ENCODE data around the gene TTBK2.
"Not testable (repeated sequence)": the region's sequence is repeated elsewhere in the genome, so short reads cannot be mapped to it uniquely, and the experiment has no call there.

Gene TTBK2

GRCh38 chr15:42820811-42821210 is 99.8 kb downstream of the TTBK2 start:
- DNase-seq = peak in 1 of 3 donors; percentile 2

DNA sequence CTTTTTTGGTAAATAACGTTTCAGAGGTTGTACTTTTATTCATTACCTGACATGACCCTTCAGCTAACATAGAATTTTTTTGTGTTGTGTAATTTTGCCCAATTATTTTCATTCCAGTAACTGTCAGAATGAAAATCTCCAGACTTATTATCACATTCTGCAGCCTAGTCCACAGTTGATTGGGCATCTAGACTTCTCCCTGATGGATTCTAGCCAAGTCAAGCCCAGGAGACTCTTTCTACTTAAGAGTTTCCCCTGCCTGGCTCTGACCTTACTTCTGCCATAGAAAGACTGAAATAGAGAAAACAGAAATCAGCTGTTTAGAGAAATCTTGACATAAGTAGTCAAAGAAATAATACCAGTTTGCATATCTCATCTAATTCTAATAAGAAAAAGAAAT is 100.8 kb downstream of the TTBK2 start:
- no peak for DNase-seq

DNA sequence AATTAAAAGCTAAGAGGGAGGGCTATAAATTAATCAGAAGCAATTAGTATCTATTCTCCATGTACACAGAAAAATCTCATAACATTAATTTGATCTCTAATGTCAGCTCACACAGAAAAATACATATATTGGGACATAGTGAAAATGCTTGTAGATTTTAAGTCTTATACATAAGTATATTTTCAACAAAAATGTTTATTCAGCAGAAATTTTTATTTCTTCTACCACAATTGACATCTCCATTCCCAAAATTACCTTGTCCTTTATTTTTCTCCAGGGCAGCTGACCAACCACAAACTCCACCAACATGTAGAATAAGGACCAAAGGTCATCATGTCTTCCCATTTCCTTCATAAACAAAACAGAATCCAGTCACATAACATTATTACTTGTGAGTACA is 109.1 kb downstream of the TTBK2 start:
- no peak for DNase-seq

- no peak for DNase-seq
Measured at GRCh38 chr15:42808913-42809312, 111.7 kb downstream of the TTBK2 start.

DNA sequence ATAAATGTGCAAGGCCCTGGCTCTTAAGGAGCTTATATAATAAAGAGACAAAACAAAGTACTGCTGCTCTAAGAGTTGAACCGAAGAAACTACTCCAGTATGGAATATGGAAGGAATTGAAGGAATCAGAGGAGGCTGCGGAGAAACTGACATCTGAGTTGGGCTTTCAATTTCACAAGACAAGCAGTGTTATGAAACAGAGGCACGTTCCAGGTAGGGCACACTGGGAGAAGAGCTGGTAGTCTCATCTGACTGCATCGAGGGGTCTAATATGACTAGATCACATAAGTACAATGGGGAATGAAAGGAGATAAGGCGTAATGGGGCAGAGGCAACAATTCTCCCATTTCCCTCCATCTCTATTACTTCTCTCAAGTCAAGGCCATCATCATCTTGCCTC is 115.3 kb downstream of the TTBK2 start:
- no peak for DNase-seq

- no peak for DNase-seq
Measured at GRCh38 chr15:42804739-42805138, 115.8 kb downstream of the TTBK2 start.

DNA sequence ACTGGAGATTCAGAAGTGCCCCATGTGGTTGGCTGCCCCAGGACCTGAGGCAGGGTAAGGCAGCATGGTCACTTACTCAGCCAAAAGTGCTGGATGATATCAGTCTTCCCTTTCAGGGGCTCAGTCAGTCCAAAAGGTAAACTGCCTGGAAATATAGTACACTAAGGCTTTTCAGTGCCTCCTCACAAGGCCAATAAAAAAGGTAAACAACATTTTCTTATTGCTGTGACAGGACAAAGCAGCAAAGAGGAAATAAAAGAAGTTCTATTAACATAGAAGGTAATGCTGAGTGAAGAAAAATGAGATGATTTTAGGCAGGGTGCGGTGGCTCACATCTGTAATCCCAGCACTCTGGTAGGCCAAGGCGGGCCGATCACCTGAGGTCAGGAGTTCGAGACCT is 117.1 kb downstream of the TTBK2 start:
- DNase-seq = no peak

- no peak for DNase-seq
Measured at GRCh38 chr15:42802168-42802567, 118.4 kb downstream of the TTBK2 start.

DNA sequence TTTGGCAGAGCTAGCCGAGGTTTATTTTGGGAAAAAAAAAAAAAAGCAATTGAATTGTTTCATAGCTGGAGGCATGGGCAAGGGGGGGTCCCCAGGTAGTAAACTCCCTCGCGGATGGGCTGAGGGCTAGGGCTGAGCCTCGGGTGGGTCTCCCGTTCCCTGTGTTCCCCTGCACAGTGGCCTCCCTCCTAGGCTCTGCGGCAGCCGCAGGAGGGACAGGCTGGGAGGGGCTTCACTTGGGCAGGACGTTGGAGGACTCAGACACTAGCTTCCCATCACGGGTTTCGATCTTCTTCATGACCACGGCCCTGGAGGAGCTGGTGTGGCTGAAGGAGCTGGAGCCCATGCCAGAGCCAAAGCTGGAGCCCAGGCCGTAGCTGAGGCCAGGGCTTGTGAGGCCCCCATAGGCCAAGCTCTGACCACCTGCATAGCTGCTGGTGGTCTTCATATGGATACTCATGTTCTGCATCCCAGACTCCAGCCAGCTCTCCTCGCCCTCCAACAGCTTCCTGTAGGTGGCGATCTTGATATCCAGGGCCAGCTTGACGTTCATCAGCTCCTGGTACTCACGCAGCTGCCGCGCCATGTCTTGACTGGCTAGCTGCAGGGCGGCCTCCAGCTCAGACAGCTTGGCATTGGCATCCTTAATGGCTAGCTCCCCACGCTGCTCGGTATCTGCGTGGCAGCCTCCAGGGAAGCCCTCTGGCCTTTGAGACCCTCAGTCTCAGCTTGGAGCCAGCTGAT is 119.7 kb downstream of the TTBK2 start:
- DNase-seq = peak in 2 of 3 donors; percentile 18

GRCh38 chr15:42798802-42799201 is 121.8 kb downstream of the TTBK2 start:
- DNase-seq = no peak

GRCh38 chr15:42796955-42797782 is 123.4 kb downstream of the TTBK2 start:
- no peak for DNase-seq

DNA sequence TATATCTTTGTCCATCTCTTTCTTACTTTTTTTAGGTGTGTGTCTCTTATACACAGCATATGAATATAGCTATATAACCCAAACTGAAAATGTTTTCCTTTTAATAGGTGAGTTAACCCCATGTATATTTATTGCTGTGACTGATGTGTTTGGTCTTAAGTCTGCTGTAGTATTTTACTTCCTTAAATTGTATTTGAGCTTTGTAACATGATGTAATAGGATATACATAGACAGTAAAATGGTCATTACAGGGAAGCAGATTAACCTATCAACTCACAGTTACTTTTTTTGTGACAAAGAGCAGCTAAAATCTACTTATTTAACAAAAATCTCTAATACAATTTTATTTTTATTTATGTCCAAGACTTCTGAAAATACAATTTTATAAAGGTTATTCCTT is 131.9 kb downstream of the TTBK2 start:
- peak in 2 of 3 donors; percentile 42 to 51 for DNase-seq

DNA sequence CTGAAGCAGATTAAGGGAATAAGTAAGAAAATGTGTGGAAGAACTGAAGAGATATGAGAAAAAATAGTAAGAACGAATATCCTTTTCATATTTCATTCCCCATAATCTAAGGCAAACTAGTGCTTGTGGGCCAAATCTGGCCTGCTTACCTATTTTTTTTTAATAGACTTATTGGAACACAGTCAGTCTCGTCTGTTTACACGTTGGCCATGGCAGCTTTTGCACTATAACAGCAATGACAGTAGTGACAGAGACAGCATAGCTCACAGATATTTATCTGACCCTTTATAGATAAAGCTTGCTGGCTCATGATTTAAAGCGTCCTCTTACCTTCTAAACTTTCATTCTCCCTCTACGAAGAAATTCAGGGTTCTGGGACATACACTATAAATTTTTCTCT is 133.6 kb downstream of the TTBK2 start:
- DNase-seq = no peak

DNA sequence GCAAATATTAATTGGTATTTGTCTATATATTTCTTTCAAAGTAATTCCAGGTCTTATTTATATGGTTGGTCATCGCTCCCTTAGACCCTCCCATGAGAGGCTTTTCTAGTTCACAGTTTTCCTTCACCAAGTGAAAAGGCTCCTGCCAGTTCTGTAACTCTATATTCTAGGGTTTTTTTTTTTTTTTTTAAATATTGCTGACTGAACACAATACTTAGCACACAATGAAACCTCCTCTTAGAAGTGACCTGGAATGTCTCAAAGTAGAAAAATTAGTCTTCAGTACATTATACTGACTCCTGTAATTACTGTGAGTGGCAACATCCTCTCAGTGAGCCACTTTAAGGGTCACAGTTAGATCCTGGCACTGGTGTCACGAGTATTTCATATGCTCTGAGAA is 135.0 kb downstream of the TTBK2 start:
- no peak for DNase-seq

- no peak for DNase-seq
Measured at GRCh38 chr15:42784705-42785104, 135.9 kb downstream of the TTBK2 start.

DNA sequence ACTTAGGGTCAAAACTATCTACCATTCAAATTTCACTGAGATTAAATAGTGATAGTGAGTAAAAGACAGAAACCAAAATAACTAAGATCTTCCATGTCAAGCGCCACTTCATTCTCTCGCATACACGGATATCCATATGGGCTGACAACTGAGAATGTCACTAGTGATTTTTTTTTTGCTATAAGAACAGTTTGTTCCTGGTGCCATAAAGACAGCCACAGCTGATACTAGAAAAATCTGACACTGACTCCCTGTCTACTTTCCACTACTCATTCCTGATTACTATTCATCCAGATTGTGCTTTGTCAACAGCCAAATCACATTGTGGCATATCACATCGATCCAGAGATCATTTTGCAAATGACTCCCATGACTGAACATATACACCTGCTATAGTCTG is 137.9 kb downstream of the TTBK2 start:
- DNase-seq = no peak

DNA sequence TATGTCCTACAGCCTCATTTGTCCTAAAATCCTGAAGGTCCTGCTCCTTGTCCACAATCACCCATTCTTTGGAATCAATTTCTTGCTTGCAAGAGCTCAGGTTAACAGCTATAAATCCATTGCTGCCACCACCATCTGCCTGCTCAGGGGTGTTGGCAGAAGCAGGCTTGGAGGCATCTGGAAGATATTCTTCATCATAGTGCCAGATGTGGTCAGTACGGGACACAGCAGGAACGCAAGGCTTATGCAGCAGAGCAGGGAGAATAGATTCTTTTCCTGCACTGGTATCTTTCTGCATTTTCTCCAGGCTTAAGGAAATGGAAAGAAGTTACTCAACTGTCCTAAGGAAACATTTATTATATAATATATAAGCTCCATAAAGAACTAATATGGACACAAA is 145.2 kb downstream of the TTBK2 start:
- DNase-seq = no peak

DNA sequence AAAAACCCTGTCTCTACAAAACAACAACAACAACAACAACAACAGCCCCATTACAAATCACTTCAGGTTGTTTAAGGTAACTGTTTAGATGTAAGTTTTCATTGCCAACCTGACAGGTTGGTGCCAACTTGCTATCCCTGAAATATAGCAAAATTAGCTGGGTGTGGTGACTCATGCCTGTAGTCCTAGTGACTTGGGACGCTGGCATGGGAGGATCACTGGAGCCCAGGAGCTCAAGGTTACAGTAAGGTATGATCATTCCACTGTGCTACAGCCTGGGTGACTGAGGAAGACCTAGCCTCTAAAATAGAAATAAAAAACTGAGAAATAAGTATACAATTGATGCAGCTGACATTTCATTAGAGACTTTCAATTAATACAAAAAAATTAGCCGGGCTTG is 147.7 kb downstream of the TTBK2 start:
- DNase-seq = no peak

- no peak for DNase-seq
Measured at GRCh38 chr15:42772144-42772543, 148.4 kb downstream of the TTBK2 start.

- not testable (repeated sequence) for DNase-seq
Measured at GRCh38 chr15:42766109-42766508, 154.5 kb downstream of the TTBK2 start.

DNA sequence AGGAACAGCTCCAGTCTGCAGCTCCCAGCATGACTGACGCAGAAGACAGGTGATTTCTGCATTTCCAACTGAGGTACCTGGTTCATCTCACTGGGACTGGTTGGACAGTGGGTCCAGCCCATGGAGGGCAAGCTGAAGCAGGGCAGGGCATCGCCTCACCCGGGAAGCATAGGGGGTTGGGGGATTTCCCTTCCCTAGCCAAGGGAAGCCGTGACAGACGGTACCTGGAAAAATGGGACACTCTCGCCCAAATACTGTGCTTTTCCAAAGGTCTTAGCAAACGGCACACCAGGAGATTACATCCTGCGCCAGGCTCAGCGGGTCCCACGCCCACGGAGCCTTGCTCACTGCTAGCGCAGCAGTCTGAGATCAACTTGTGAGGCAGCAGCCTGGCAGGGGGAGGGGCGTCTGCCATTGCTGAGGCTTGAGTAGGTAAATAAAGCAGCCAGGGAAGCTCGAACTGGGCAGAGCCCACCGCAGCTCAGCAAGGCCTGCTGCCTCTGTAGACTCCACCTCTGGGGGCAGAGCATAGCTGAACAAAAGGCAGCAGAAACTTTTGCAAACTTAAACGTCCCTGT is 156.3 kb downstream of the TTBK2 start:
- DNase-seq = not testable (repeated sequence)

- not testable (repeated sequence) for DNase-seq
Measured at GRCh38 chr15:42761813-42762212, 158.8 kb downstream of the TTBK2 start.

DNA sequence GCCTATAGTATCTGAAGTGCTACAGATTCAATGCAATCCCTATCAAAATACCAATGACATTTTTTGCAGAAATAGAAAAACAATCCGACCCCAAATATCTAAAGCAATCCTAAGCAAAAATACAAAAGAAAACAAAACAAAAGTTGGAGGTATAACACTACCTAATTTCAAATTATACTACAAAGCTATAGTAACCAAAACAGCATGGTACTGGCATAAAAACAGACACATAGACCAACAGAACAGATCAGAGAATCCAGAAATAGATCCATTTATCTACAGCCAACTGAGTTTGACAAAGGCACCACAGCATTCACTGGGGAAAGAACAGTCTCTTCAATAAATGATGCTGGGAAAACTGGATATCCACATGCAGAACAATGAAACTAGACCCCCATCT is 159.8 kb downstream of the TTBK2 start:
- no peak for DNase-seq

DNA sequence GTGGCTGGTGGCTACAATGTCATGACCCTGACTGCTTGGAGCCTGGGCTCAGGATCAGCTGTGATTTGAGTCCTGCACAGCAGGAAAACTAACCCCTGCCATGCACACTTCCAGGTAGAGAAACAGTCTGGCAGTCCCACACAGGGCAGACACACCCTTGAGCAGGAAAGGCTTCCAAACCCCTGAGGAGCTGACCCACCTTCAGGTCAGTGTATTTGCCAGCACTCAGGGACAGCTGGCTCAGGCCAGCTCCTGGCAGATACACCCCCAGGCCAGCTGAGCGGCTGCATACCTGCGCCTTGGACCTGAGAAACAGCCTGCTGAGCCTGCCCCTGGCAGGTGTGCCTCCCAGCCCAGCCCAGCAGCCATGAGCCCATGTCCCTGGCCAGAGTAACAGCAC is 161.5 kb downstream of the TTBK2 start:
- DNase-seq = no peak

All from suppressor macrophage treated with lipopolysaccharide for 1 hour (primary cell).